NT2/D1 (cell line): ENCODE results near the gene MUC5AC.

Experiments
- SUZ12 ChIP-seq: IDR thresholded peaks from 2 replicates; pipeline ENCODE4 v1.6.1; 2011; ENCODE audit not compliant: insufficient read length, insufficient read depth; ENCODE audit errors: extremely low read depth
- YY1 ChIP-seq: IDR thresholded peaks from 2 replicates; pipeline ENCODE4 v1.6.1; 2011; ENCODE audit not compliant: insufficient read length, insufficient read depth
- ZNF274 ChIP-seq: IDR thresholded peaks from 2 replicates; pipeline ENCODE4 v1.6.1; 2011; ENCODE audit warnings: mild to moderate bottlenecking, low read depth, low read length

DNA sequence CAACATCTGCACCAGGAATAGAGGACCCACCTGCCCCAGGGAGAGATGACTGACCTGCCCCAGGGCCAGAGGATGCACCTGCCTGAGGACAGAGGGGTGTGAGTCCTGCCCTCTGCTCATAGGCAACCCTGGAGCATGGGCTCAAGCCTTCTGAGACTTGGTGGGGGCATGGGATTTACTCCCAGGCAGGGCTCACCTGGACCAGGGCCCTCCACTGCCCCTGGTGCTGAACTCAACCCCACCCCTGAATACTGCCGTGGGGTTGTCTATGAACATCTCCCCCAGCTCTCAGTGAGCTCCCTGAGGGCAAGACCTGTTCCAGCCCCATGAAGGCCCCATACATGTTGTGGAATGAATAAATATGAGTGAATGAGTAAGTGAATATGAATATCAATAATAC, 33.8 kb upstream of the MUC5AC start:
- TF ChIP-seq SUZ12, result no peak
- TF ChIP-seq YY1, result no peak
- no peak for TF ChIP-seq ZNF274
